ENCODE results near the gene TAF10.

TAF10 gene

DNA sequence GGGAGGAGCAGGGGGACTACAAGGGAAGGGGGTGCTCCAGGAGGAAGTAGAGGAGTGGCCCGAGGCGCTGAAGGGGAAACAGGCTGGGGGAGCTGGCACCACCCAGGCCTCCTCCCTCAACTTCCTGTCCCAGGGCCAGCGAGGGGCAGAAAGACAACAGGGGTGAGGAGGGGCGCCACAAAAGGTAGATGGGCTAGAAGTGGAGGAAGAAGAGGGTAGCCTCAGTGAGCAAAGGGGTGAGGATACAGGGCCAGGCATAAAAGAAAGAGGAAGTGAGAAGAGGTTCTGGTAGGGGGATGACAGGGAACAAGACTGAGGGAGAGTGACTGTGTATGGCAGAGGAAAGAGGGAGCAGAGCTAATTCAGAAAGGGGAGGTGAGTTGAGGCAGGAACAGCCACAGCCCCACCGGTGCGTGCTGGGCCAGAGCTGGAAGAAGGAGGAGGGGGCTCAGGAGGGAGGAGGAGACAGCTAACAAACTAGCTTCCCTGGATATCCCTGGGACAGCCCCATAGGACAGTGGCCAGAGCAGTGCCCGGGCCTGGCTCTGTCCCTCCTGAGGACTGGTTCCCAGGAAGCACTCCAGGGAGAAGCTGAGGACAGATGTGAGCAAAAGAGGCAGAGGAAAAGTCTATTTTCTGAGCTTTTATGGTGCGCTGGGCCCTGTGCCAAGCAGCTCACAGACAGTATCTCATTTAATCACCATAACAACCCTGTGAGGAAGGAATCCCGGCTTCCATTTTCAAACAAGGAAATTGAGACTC is 35.1 kb upstream of the TAF10 start:
- no peaks in the 10 kb centered on the region for H3K4me1 ChIP-seq (ENCODE audit: control insufficient read depth in 1 of 2, insufficient read depth in 2 of 2, low read length in 2 of 2)
- H3K79me1 ChIP-seq (ENCODE audit: low read length), result no peaks in the 10 kb centered on the region
- H2BK12ac ChIP-seq (ENCODE audit: low read length), result no peak overlapping the region
- no peak overlapping the region for H3K4me2 ChIP-seq (ENCODE audit: low read length)
- H2BK5ac ChIP-seq (ENCODE audit: low read depth, low read length, poor library complexity), result no peak overlapping the region
- H3K4ac ChIP-seq (ENCODE audit: low read depth, low read length), result no peak overlapping the region
- H3K27me3 ChIP-seq (ENCODE audit: insufficient read depth, low read length), result no peaks in the 10 kb centered on the region
- no peaks in the 10 kb centered on the region for H3K79me2 ChIP-seq (ENCODE audit: control insufficient read depth, insufficient read depth, low read length, poor library complexity)
- H4K12ac ChIP-seq (ENCODE audit: low read depth, low read length), result no peak overlapping the region
- no peak overlapping the region for H3K23ac ChIP-seq (ENCODE audit: low read length)
- H4K8ac ChIP-seq (ENCODE audit: low read depth, low read length), result no peak overlapping the region
- no peak overlapping the region for H3K9ac ChIP-seq (ENCODE audit: low read length)
- WGBS (ENCODE audit: extremely low coverage, insufficient coverage, insufficient read length), result no CpG with 5 or more reads among the region's 9 CpGs
- H2BK120ac ChIP-seq (ENCODE audit: insufficient read depth, low read length, poor library complexity), result no peak overlapping the region
- DNase-seq, result no peak
- H3K9me3 ChIP-seq (ENCODE audit: insufficient read depth, low read depth, low read length), result no peaks in the 10 kb centered on the region
- no peak overlapping the region for H3K27ac ChIP-seq (ENCODE audit: low read depth, low read length)
- H4K91ac ChIP-seq (ENCODE audit: low read depth, low read length), result no peak overlapping the region
- no peak overlapping the region for H2AFZ ChIP-seq (ENCODE audit: insufficient read depth, low read length, poor library complexity)
- H3K4me3 ChIP-seq (ENCODE audit: low read depth, low read length), result no peak overlapping the region
- no peak overlapping the region for H3K14ac ChIP-seq (ENCODE audit: low read length)
- no peaks in the 10 kb centered on the region for H3K36me3 ChIP-seq (ENCODE audit: control insufficient read depth in 1 of 2, insufficient read depth in 2 of 2, low read length in 2 of 2)
- no peak overlapping the region for H2AK5ac ChIP-seq (ENCODE audit: low read length)
- no peak overlapping the region for H3K18ac ChIP-seq (ENCODE audit: low read length)

DNA sequence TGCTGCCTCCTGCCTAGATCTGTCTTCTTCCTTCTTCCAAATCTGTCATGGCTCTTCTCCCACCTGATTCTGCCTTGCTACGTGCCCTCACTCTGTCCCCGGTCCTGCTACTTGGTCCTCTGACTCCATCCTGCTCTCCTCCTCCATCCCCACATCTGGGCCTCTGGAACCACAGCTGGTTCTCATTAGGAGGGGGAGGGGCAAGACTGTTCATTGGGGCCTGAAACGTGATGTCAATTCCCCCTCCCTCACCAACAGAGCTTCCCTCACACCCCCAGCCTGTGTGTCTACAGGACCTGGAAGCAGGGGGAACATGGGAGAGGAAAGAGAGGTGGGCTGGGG is 34.5 kb upstream of the TAF10 start:
- no peak overlapping the region for H2BK5ac ChIP-seq (ENCODE audit: low read depth, low read length, poor library complexity)
- H2AK5ac ChIP-seq (ENCODE audit: low read length), result no peak overlapping the region
- WGBS (ENCODE audit: extremely low coverage, insufficient coverage, insufficient read length), result no CpG with 5 or more reads among the region's 3 CpGs
- H3K18ac ChIP-seq (ENCODE audit: low read length), result no peak overlapping the region
- H4K12ac ChIP-seq (ENCODE audit: low read depth, low read length), result no peak overlapping the region
- no peak overlapping the region for H3K14ac ChIP-seq (ENCODE audit: low read length)
- H3K4me2 ChIP-seq (ENCODE audit: low read length), result no peak overlapping the region
- no peak overlapping the region for H4K91ac ChIP-seq (ENCODE audit: low read depth, low read length)
- H3K23ac ChIP-seq (ENCODE audit: low read length), result no peak overlapping the region
- no peak overlapping the region for H2AFZ ChIP-seq (ENCODE audit: insufficient read depth, low read length, poor library complexity)
- no peaks in the 10 kb centered on the region for H3K4me1 ChIP-seq (ENCODE audit: control insufficient read depth in 1 of 2, insufficient read depth in 2 of 2, low read length in 2 of 2)
- H3K4ac ChIP-seq (ENCODE audit: low read depth, low read length), result no peak overlapping the region
- no peaks in the 10 kb centered on the region for H3K79me2 ChIP-seq (ENCODE audit: control insufficient read depth, insufficient read depth, low read length, poor library complexity)
- no peak for DNase-seq
- H3K9ac ChIP-seq (ENCODE audit: low read length), result no peak overlapping the region
- no peaks in the 10 kb centered on the region for H3K36me3 ChIP-seq (ENCODE audit: control insufficient read depth in 1 of 2, insufficient read depth in 2 of 2, low read length in 2 of 2)
- no peak overlapping the region for H4K8ac ChIP-seq (ENCODE audit: low read depth, low read length)
- H3K79me1 ChIP-seq (ENCODE audit: low read length), result no peaks in the 10 kb centered on the region
- H2BK120ac ChIP-seq (ENCODE audit: insufficient read depth, low read length, poor library complexity), result no peak overlapping the region
- H2BK12ac ChIP-seq (ENCODE audit: low read length), result no peak overlapping the region
- H3K9me3 ChIP-seq (ENCODE audit: insufficient read depth, low read depth, low read length), result no peaks in the 10 kb centered on the region
- no peak overlapping the region for H3K4me3 ChIP-seq (ENCODE audit: low read depth, low read length)
- H3K27me3 ChIP-seq (ENCODE audit: insufficient read depth, low read length), result no peaks in the 10 kb centered on the region
- H3K27ac ChIP-seq (ENCODE audit: low read depth, low read length), result no peak overlapping the region

DNA sequence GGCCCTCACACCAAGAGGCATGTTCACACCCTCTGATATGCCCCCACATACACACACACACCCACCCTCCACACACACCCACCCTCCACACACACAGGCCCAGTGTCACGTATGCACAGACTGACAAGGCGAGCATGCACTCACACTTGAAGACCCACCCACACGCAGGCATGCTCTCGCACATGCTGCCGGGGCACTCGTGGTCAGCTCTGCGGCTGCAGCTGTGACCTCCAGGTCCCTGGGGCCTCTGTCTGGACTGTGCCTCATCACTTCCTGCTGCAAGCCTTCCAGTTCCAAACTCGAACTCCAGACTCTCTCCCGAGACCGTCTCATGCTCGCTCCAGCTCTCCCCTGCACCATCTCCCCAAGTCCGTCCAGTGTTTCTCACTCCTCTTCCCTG is 34.1 kb upstream of the TAF10 start:
- H2BK120ac ChIP-seq (ENCODE audit: insufficient read depth, low read length, poor library complexity), result no peak overlapping the region
- H4K12ac ChIP-seq (ENCODE audit: low read depth, low read length), result no peak overlapping the region
- no CpG with 5 or more reads among the region's 12 CpGs for WGBS (ENCODE audit: extremely low coverage, insufficient coverage, insufficient read length)
- H2BK5ac ChIP-seq (ENCODE audit: low read depth, low read length, poor library complexity), result no peak overlapping the region
- H3K4ac ChIP-seq (ENCODE audit: low read depth, low read length), result no peak overlapping the region
- H3K14ac ChIP-seq (ENCODE audit: low read length), result no peak overlapping the region
- no peak overlapping the region for H3K18ac ChIP-seq (ENCODE audit: low read length)
- H3K79me2 ChIP-seq (ENCODE audit: control insufficient read depth, insufficient read depth, low read length, poor library complexity), result no peaks in the 10 kb centered on the region
- no peak overlapping the region for H2AK5ac ChIP-seq (ENCODE audit: low read length)
- no peak overlapping the region for H2AFZ ChIP-seq (ENCODE audit: insufficient read depth, low read length, poor library complexity)
- no peaks in the 10 kb centered on the region for H3K27me3 ChIP-seq (ENCODE audit: insufficient read depth, low read length)
- H3K27ac ChIP-seq (ENCODE audit: low read depth, low read length), result no peak overlapping the region
- no peak overlapping the region for H4K91ac ChIP-seq (ENCODE audit: low read depth, low read length)
- H3K4me3 ChIP-seq (ENCODE audit: low read depth, low read length), result no peak overlapping the region
- no peak overlapping the region for H3K9ac ChIP-seq (ENCODE audit: low read length)
- no peak overlapping the region for H2BK12ac ChIP-seq (ENCODE audit: low read length)
- H3K4me2 ChIP-seq (ENCODE audit: low read length), result no peak overlapping the region
- no peaks in the 10 kb centered on the region for H3K9me3 ChIP-seq (ENCODE audit: insufficient read depth, low read depth, low read length)
- H3K4me1 ChIP-seq (ENCODE audit: control insufficient read depth in 1 of 2, insufficient read depth in 2 of 2, low read length in 2 of 2), result no peaks in the 10 kb centered on the region
- H3K23ac ChIP-seq (ENCODE audit: low read length), result no peak overlapping the region
- no peak for DNase-seq
- H3K36me3 ChIP-seq (ENCODE audit: control insufficient read depth in 1 of 2, insufficient read depth in 2 of 2, low read length in 2 of 2), result no peaks in the 10 kb centered on the region
- H3K79me1 ChIP-seq (ENCODE audit: low read length), result no peaks in the 10 kb centered on the region
- no peak overlapping the region for H4K8ac ChIP-seq (ENCODE audit: low read depth, low read length)

DNA sequence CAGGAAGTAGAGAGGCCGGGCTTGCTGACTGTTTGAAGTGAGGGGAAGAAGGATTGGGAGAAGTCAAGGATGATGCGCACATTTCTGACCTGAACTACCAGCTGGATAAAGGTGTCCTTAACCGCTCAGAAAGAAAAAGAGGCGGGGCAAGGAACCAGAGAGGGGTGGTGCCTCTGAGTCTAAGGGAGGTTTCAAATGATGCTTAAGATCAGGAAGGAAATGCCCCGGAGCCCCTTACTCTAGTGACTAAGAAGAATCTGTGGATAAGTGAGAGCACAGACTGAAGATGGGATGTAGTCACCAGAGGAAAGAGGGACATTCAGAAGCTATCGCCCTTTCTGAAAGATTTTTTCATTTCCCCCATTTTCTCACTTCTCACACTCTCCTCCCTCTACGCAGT is 30.9 kb upstream of the TAF10 start:
- Histone ChIP-seq H3K9ac (ENCODE audit: low read length) (no peak overlapping the region), H2BK120ac (ENCODE audit: insufficient read depth, low read length, poor library complexity) (no peak overlapping the region), H3K4me2 (ENCODE audit: low read length) (no peak overlapping the region), H3K14ac (ENCODE audit: low read length) (no peak overlapping the region), H3K4me1 (ENCODE audit: control insufficient read depth in 1 of 2, insufficient read depth in 2 of 2, low read length in 2 of 2) (peaks cover 2 to 4% of the 10 kb centered on the region in 2 experiments), H4K8ac (ENCODE audit: low read depth, low read length) (no peak overlapping the region), H3K79me1 (ENCODE audit: low read length) (no peaks in the 10 kb centered on the region), H3K9me3 (ENCODE audit: insufficient read depth, low read depth, low read length) (peaks cover 6% of the 10 kb centered on the region), H3K18ac (ENCODE audit: low read length) (no peak overlapping the region), H2BK5ac (ENCODE audit: low read depth, low read length, poor library complexity) (no peak overlapping the region), H3K79me2 (ENCODE audit: control insufficient read depth, insufficient read depth, low read length, poor library complexity) (no peaks in the 10 kb centered on the region), H3K36me3 (ENCODE audit: control insufficient read depth in 1 of 2, insufficient read depth in 2 of 2, low read length in 2 of 2) (no peaks in the 10 kb centered on the region), H4K91ac (ENCODE audit: low read depth, low read length) (no peak overlapping the region), H3K23ac (ENCODE audit: low read length) (no peak overlapping the region), H2BK12ac (ENCODE audit: low read length) (no peak overlapping the region), H2AK5ac (ENCODE audit: low read length) (no peak overlapping the region), H3K27me3 (ENCODE audit: insufficient read depth, low read length) (no peaks in the 10 kb centered on the region), H3K27ac (ENCODE audit: low read depth, low read length) (no peak overlapping the region), H3K4ac (ENCODE audit: low read depth, low read length) (no peak overlapping the region), H3K4me3 (ENCODE audit: low read depth, low read length) (no peak overlapping the region), H2AFZ (ENCODE audit: insufficient read depth, low read length, poor library complexity) (no peak overlapping the region), H4K12ac (ENCODE audit: low read depth, low read length) (no peak overlapping the region)
- no peak for DNase-seq
- WGBS (ENCODE audit: extremely low coverage, insufficient coverage, insufficient read length), result no CpG with 5 or more reads among the region's 7 CpGs

Data from trophoblast cell (in vitro differentiated cells and primary cell).